Prostate gland (tissue), 2 donors: ENCODE measurements around the gene EXOSC7. TPM values are rescaled to one million over a fixed set of nuclear protein-coding genes. Genes with fewer than 3 reads are reported as not detected.

ENCODE experiments used
- DNase-seq: peaks from one replicate; pipeline ENCODE4 v3.0.0-alpha.2; 2019; ENCODE audit warnings: low spot score
- H3K27ac ChIP-seq, 2 donors: fragments of 200-600 bp; sonication (generic); 2 replicates each; pipeline ENCODE4 v1.5.1; 2017 to 2019
- H3K27me3 ChIP-seq: fragments of 200-600 bp; sonication (generic); replicated peaks from 2 replicates; pipeline ENCODE4 v1.5.1; 2019; ENCODE audit not compliant: insufficient read depth
- H3K36me3 ChIP-seq, 2 donors: fragments of 200-600 bp; sonication (generic); 1 replicate in 1 of 2; 2 replicates in 1 of 2; pipeline versions ENCODE4 v1.5.1 to v1.8.1; 2017 to 2019
- H3K4me1 ChIP-seq: fragments of 200-600 bp; sonication (generic); replicated peaks from 2 replicates; pipeline ENCODE4 v1.5.1; 2019
- H3K4me3 ChIP-seq, 2 donors: fragments of 200-600 bp; sonication (generic); 2 replicates each; pipeline ENCODE4 v1.5.1; 2017 to 2019
- H3K9me3 ChIP-seq: fragments of 200-600 bp; sonication (generic); 2 replicates; pipeline ENCODE4 v1.5.1; 2017
- POLR2A ChIP-seq: fragments of 450-650 bp; IDR thresholded peaks from one replicate; pipeline ENCODE4 v1.6.1; 2016; ENCODE audit warnings: antibody characterized with exemption, mild to moderate bottlenecking
- POLR2AphosphoS5 ChIP-seq: sonication (generic); formaldehyde crosslinking; IDR thresholded peaks from one replicate; pipeline ENCODE4 v1.6.1; 2017; ENCODE audit warnings: antibody characterized with exemption
- WGBS: methylation state at CpG from one replicate; pipeline ENCODE4 v1.1.5; 2018; 5-methylcytosine and 5-hydroxymethylcytosine counted together
- intact Hi-C: fragments of 100-400 bp; cut with DNase I; formaldehyde crosslinking; loops from one replicate; pipeline ENCODE4 v1.14.2; 2022
- total RNA-seq, 2 donors: library from RNA; depleted of rRNA; stranded (reverse); fragments of >200 nt; gene quantifications; one replicate each; pipeline ENCODE4 v1.1.0, GENCODE V29; 2016
- TF ChIP-seq, protein P1 (sequence below), 4 experiments: fragments of 200-600 bp in 2 of 4; fragments of 450-650 bp in 2 of 4; sonication (generic) in 2 of 4; IDR thresholded peaks; 1 replicate in 3 of 4; 2 replicates in 1 of 4; pipeline ENCODE4 v1.5.1; 2016 to 2019; ENCODE audit warnings: antibody characterized with exemption in 4 of 4, mild to moderate bottlenecking in 2 of 4, moderate library complexity in 2 of 4

Gene EXOSC7
- total RNA-seq = 10 to 100 TPM; 55.2 to 56.2 TPM

DNA sequence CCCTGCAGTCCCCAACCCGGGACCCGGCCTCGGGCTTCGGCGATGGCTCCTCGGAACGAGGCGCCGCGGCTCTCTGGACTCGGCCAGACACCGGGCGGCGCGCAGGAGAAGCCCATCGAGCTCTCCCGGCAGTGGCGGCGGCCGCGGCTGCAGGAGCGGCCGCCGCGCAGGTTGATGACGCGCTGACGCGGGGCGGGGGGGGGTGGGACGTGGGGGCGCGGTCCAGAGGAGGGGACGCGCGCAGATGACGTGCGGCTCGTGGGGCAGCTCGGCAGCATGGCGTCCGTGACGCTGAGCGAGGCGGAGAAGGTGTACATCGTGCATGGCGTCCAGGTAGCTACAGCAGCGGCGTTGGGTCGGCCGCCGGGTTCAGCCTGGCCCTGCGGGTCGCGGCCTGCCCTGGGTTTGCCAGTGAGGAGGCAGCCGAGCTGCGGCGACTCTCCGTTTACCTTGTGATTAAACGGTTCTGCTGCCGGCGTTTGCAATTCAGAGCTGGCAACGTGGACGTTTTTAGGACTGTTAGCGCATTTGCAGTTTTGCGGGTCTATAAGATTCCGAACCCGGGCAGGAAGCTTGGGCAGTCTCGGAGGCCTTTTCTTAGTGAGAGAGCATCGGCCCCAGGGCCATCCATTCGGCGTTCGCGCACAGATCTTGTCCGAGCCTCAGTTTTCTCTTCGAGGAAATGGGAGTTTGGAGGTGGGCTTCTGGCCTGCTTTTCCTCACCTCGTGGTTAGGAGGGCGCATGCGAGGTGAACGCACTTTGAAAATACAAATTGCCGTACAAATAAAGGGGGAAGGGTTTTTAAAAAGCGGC, at the start of gene EXOSC7, which contains the start of gene ZDHHC3:
Gene EXOSC7, plus strand, starts transcription at position 243 of the 814 bp plus-strand sequence. Its CDS starts 34 bp downstream, at position 277.
Gene ZDHHC3, minus strand, starts transcription at position 173 of the 814 bp plus-strand sequence. CDS start 16,738 bp downstream, outside the sequence.
- peak; percentile 85 for DNase-seq
- intact Hi-C loops = loop anchor here (5.0 kb wide), 1 partner anchor 61 kb away; no protein-coding TSS in a partner anchor
- H3K4me1 ChIP-seq = peaks cover 3% of the 10 kb centered on the region
- H3K4me3 ChIP-seq = peak within 1 kb of the TSS; percentile 90 to 98
- H3K9me3 ChIP-seq = no peaks in the 10 kb centered on the region
- TF ChIP-seq POLR2AphosphoS5 (peak; percentile 75), POLR2A (peak; percentile 75)
- TF ChIP-seq, protein P1, sequence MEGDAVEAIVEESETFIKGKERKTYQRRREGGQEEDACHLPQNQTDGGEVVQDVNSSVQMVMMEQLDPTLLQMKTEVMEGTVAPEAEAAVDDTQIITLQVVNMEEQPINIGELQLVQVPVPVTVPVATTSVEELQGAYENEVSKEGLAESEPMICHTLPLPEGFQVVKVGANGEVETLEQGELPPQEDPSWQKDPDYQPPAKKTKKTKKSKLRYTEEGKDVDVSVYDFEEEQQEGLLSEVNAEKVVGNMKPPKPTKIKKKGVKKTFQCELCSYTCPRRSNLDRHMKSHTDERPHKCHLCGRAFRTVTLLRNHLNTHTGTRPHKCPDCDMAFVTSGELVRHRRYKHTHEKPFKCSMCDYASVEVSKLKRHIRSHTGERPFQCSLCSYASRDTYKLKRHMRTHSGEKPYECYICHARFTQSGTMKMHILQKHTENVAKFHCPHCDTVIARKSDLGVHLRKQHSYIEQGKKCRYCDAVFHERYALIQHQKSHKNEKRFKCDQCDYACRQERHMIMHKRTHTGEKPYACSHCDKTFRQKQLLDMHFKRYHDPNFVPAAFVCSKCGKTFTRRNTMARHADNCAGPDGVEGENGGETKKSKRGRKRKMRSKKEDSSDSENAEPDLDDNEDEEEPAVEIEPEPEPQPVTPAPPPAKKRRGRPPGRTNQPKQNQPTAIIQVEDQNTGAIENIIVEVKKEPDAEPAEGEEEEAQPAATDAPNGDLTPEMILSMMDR (IDR thresholded peaks at IDR 0.05) = peak in 2 of 4 experiments; percentile 11 to 13
- H3K36me3 ChIP-seq = no peaks in the 10 kb centered on the region
- H3K27me3 ChIP-seq = no peaks in the 10 kb centered on the region
- peak within 1 kb of the TSS; percentile 85 to 88 for H3K27ac ChIP-seq
- WGBS = under 1% methylated on average over 42 of the region's 82 CpGs

DNA sequence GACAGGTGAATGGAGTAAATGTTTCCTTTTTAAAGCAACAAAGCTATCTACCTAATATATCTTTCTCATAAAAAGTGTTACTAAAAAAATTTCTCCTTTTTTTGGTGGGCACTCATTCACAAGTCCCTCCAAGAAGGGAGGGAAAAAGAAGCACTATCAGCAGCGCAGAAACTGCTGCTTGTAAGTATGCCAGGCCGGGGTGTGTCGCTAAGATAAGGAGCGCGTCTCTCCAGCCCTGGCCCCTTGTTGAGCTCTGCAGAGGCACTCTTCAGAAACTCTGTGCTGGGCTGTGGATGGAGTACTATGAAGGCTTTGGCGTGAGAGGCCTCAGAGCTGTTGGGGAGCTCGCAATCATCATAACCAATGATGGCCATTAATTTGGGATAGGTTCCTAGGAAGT, 49.1 kb upstream of the EXOSC7 start:
- TF ChIP-seq, protein P1 (IDR thresholded peaks at IDR 0.05) = no peak
- TF ChIP-seq POLR2A (no peak), POLR2AphosphoS5 (no peak)
- H3K36me3 ChIP-seq = peaks cover 0 to 3% of the 10 kb centered on the region in 2 donors
- H3K27ac ChIP-seq = no peak overlapping the region
- H3K4me3 ChIP-seq = no peak overlapping the region
- no peak for DNase-seq
- H3K27me3 ChIP-seq = no peaks in the 10 kb centered on the region
- intact Hi-C loops = no loop called here
- WGBS = 69% methylated on average over 7 of the region's 7 CpGs
- no peaks in the 10 kb centered on the region for H3K9me3 ChIP-seq
- no peaks in the 10 kb centered on the region for H3K4me1 ChIP-seq

DNA sequence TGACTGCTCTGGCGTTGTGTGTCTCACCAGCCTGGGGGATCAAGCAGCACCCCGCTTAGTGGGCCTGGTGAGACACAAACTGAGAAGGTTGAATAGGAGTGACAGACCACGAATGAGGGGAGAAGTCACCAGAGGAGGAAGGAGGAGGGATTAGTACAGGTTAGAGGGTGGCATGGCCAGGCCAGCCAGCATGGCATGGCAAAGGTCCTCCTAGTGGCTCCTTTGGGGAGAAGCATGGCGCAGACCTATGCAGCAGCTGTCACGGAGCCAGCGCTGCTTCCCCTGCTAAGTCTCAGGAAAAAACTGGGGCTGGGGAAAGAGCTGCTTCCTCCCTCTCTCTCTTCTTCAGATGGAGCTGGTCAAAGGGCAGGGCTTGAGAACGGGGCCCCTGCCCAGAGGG, 48.7 kb upstream of the EXOSC7 start:
- 95% methylated on average over 7 of the region's 7 CpGs for WGBS
- no peaks in the 10 kb centered on the region for H3K9me3 ChIP-seq
- TF ChIP-seq POLR2AphosphoS5 = no peak
- no peak for TF ChIP-seq POLR2A
- TF ChIP-seq, protein P1 (IDR thresholded peaks at IDR 0.05) = no peak
- H3K36me3 ChIP-seq = peaks cover 0 to 3% of the 10 kb centered on the region in 2 donors
- no peak for DNase-seq
- intact Hi-C loops = no loop called here
- no peaks in the 10 kb centered on the region for H3K27me3 ChIP-seq
- no peak overlapping the region for H3K4me3 ChIP-seq
- no peak overlapping the region for H3K27ac ChIP-seq
- H3K4me1 ChIP-seq = no peaks in the 10 kb centered on the region

DNA sequence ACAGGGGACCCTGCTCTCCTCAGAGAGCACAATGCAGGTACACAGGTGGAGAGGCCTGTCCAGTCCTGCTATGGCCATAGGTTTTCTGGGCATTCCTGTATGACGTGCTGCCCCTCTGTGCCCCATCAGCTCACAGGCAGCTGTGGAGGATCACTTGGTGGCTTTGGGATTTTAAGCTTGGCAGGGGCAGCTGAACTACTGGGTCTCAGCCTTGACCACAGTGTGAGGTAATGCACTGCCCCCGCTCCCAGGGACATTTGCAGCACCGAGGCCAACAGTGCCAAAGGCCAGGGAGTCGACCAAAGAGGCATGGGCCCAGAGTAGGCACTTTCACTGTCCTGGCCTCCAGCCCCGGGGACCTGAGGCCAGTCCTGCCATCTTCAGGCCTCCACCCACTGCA, 46.3 kb upstream of the EXOSC7 start:
- intact Hi-C loops = no loop called here

More for the DNA sequence above, 46.3 kb upstream of the EXOSC7 start:
- H3K4me1 ChIP-seq = no peaks in the 10 kb centered on the region
- TF ChIP-seq POLR2AphosphoS5 (no peak), POLR2A (no peak)
- TF ChIP-seq, protein P1 (IDR thresholded peaks at IDR 0.05) = no peak
- no peaks in the 10 kb centered on the region for H3K27me3 ChIP-seq
- H3K9me3 ChIP-seq = no peaks in the 10 kb centered on the region
- DNase-seq = no peak
- 92% methylated on average over 5 of the region's 5 CpGs for WGBS
- H3K36me3 ChIP-seq = peaks cover 0 to 3% of the 10 kb centered on the region in 2 donors
- H3K27ac ChIP-seq = no peak overlapping the region
- no peak overlapping the region for H3K4me3 ChIP-seq
